ENCODE data around the gene MAMLD1.

Gene MAMLD1

DNA sequence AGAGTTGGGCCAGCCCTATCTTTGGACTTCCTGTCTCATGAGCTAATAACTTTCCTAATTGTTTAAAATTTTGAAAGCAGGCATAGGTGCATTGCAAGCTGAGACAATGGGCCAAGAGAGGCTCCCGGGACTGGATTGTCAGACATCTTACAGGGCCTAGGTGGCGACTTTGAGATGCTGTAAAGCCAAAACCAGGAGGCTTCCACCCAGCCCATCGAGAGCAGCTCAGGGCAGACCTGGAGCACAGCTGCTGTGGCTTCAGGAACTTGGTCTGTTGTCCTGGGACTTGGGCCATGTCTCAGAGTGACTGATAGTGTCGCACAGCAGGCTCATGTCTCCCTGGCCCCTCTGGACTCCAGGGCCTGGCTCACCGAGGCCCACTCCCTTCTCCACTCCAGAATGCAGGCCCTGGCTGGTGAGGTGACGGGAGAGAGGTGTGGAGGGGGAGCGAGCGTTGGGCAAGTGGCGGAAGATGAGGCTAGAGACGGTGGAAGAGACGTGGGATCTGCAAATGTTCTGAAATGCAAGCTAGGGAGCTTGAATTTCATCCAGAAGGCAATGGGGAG lies 181.2 kb downstream of the MAMLD1 start:
- Histone ChIP-seq H3K9me3 (ENCODE audit: control insufficient read depth, insufficient read depth, low read length) (no peaks in the 10 kb centered on the region), H3K9ac (ENCODE audit: low read depth, low read length) (no peak overlapping the region), H3K4me1 (ENCODE audit: insufficient read depth, low read length) (peaks cover 7% of the 10 kb centered on the region), H3K36me3 (ENCODE audit: insufficient read depth, low read length) (no peaks in the 10 kb centered on the region)

- Histone ChIP-seq H3K9me3 (ENCODE audit: control insufficient read depth, insufficient read depth, low read length) (no peaks in the 10 kb centered on the region), H3K9ac (ENCODE audit: low read depth, low read length) (no peak overlapping the region), H3K4me1 (ENCODE audit: insufficient read depth, low read length) (peaks cover 7% of the 10 kb centered on the region), H3K36me3 (ENCODE audit: insufficient read depth, low read length) (no peaks in the 10 kb centered on the region)
Measured at GRCh38 chrX:150544835-150545770, 182.0 kb downstream of the MAMLD1 start.

DNA sequence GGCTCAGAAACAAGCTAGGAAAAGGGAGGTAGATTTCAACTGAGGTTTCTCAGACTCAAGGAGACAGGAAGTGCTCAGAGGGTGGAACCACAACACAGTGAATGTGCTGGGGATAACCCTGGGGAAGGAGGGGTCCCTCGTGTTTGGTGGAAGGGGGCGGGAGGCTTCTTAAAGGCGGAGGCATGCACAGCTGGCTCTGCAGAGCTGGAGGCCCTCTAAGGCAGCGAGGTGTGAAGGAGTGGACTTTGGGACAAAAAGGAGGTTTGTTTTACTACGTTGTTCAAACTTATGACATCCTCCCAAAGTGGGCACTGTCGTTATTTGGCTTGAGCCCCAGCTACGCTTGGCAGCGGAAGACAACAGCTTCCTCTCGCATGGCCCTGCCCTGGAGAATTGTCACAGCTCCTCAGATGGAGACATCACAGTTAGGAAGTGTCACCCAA lies 183.6 kb downstream of the MAMLD1 start:
- peaks cover 7% of the 10 kb centered on the region for H3K4me1 ChIP-seq (ENCODE audit: insufficient read depth, low read length)
- no peak overlapping the region; the same call in 1 of the 2 replicates for H3K9ac ChIP-seq (ENCODE audit: low read depth, low read length)
- no peaks in the 10 kb centered on the region for H3K9me3 ChIP-seq (ENCODE audit: control insufficient read depth, insufficient read depth, low read length)
- no peaks in the 10 kb centered on the region for H3K36me3 ChIP-seq (ENCODE audit: insufficient read depth, low read length)

GRCh38 chrX:150547375-150548115 lies 184.4 kb downstream of the MAMLD1 start:
- no peaks in the 10 kb centered on the region for H3K36me3 ChIP-seq (ENCODE audit: insufficient read depth, low read length)
- H3K4me1 ChIP-seq (ENCODE audit: insufficient read depth, low read length), result peaks cover 7% of the 10 kb centered on the region
- H3K9me3 ChIP-seq (ENCODE audit: control insufficient read depth, insufficient read depth, low read length), result no peaks in the 10 kb centered on the region
- H3K9ac ChIP-seq (ENCODE audit: low read depth, low read length), result peak overlapping the region; percentile 19; the same call in 1 of the 2 replicates

- Histone ChIP-seq H3K9ac (ENCODE audit: low read depth, low read length) (0 out of 2 replicates have a peak overlapping the region, but pooled peaks have one; percentile 19), H3K36me3 (ENCODE audit: insufficient read depth, low read length) (no peaks in the 10 kb centered on the region), H3K9me3 (ENCODE audit: control insufficient read depth, insufficient read depth, low read length) (no peaks in the 10 kb centered on the region), H3K4me1 (ENCODE audit: insufficient read depth, low read length) (peaks cover 7% of the 10 kb centered on the region)
Measured at GRCh38 chrX:150548251-150548650, 185.1 kb downstream of the MAMLD1 start.

GRCh38 chrX:150548684-150549083 lies 185.6 kb downstream of the MAMLD1 start:
- Histone ChIP-seq H3K9me3 (ENCODE audit: control insufficient read depth, insufficient read depth, low read length) (no peaks in the 10 kb centered on the region), H3K4me1 (ENCODE audit: insufficient read depth, low read length) (peaks cover 5% of the 10 kb centered on the region), H3K9ac (ENCODE audit: low read depth, low read length) (no peak overlapping the region), H3K36me3 (ENCODE audit: insufficient read depth, low read length) (no peaks in the 10 kb centered on the region)

DNA sequence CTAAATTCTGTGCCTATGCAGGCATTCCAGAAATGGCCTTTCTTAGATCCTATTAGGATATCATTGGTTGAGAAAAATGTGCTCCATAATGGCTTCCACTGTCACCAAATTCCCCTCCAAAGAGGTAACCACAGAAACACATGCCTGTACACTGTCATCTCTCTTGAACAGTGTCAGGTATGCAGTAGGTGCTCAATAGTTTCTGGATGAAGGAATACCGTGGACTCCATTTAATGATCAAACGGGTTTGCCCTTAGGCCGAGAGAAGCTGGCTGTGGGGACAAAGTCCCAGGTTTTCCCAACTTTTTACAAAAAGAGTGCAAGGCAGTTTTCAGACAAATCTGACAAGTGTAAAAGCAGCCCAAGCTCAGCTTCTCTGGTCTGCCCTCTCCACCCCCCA lies 188.8 kb downstream of the MAMLD1 start:
- H3K9me3 ChIP-seq (ENCODE audit: control insufficient read depth, insufficient read depth, low read length), result no peaks in the 10 kb centered on the region
- H3K9ac ChIP-seq (ENCODE audit: low read depth, low read length), result no peak overlapping the region
- H3K4me1 ChIP-seq (ENCODE audit: insufficient read depth, low read length), result peaks cover 1% of the 10 kb centered on the region
- H3K36me3 ChIP-seq (ENCODE audit: insufficient read depth, low read length), result no peaks in the 10 kb centered on the region

DNA sequence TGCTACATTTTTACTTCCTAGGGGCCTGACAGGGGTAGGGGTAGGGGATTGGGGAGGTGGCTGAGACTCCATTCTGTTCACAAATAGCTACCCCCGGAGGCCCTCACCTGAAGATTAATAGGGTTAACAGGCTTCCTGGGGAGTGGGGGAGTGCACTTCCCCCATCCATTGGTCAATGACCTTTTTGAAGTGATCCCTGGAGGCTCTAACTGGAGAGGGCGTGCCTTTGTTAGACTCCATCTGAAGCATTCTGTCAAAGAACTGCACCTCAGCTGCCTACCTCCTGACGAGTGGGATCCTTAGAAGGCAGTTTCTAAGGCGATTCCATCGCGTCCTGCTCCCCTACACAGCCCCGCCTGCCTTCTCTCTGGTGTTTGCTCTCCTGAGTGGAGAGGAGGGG lies 195.3 kb downstream of the MAMLD1 start:
- no peaks in the 10 kb centered on the region for H3K9me3 ChIP-seq (ENCODE audit: control insufficient read depth, insufficient read depth, low read length)
- H3K9ac ChIP-seq (ENCODE audit: low read depth, low read length), result peak overlapping the region; percentile 39; the same call in 1 of the 2 replicates
- no peaks in the 10 kb centered on the region for H3K36me3 ChIP-seq (ENCODE audit: insufficient read depth, low read length)
- peaks cover 9% of the 10 kb centered on the region; the same call in 1 of the 2 replicates for H3K4me1 ChIP-seq (ENCODE audit: insufficient read depth, low read length)

Data from ES-I3 (cell line).